H9 (cell line): ENCODE data around the gene C19orf33. TPM values are rescaled to one million over a fixed set of nuclear protein-coding genes. Genes with fewer than 3 reads are reported as not detected.

Experiments used
- DNase-seq: peaks from one replicate; pipeline ENCODE4 v3.0.0-alpha.2; 2017
- H2AFZ ChIP-seq: one replicate; pipeline ENCODE4 v1.6.1; 2013; ENCODE audit warnings: mild to moderate bottlenecking, low read length, control low read depth, moderate library complexity
- H2AK5ac ChIP-seq: 2 replicates; pipeline ENCODE4 v1.6.1; 2013; ENCODE audit warnings: low read length, control low read depth, mixed read lengths; ENCODE audit not compliant: insufficient read length
- H2BK120ac ChIP-seq: one replicate; pipeline ENCODE4 v1.6.1; 2013; ENCODE audit warnings: low read depth, mild to moderate bottlenecking, low read length, control low read depth, inconsistent platforms; ENCODE audit not compliant: poor library complexity, severe bottlenecking
- H2BK12ac ChIP-seq: 2 replicates; pipeline ENCODE4 v1.6.1; 2013; ENCODE audit warnings: low read length, control low read depth, mixed read lengths, low read depth; ENCODE audit not compliant: insufficient read length
- H2BK15ac ChIP-seq: 2 replicates; pipeline ENCODE4 v1.6.1; 2013; ENCODE audit warnings: low read depth, low read length, control low read depth
- H2BK20ac ChIP-seq: one replicate; pipeline ENCODE4 v1.6.1; 2013; ENCODE audit warnings: low read depth, mild to moderate bottlenecking, low read length, control low read depth, inconsistent platforms; ENCODE audit not compliant: poor library complexity, severe bottlenecking
- H2BK5ac ChIP-seq: 2 replicates; pipeline ENCODE4 v1.6.1; 2013; ENCODE audit warnings: low read length, control low read depth, mixed read lengths; ENCODE audit not compliant: insufficient read length
- H3K14ac ChIP-seq: 2 replicates; pipeline ENCODE4 v1.6.1; 2013; ENCODE audit warnings: low read length, control low read depth; ENCODE audit not compliant: insufficient read depth
- H3K18ac ChIP-seq: 2 replicates; pipeline ENCODE4 v1.6.1; 2013; ENCODE audit warnings: low read depth, mild to moderate bottlenecking, mixed read lengths, low read length, control low read depth; ENCODE audit not compliant: insufficient read length
- H3K23ac ChIP-seq: 2 replicates; pipeline ENCODE4 v1.6.1; 2013; ENCODE audit warnings: low read length, control low read depth, mixed read lengths, low read depth; ENCODE audit not compliant: insufficient read length
- H3K23me2 ChIP-seq: 2 replicates; pipeline ENCODE4 v1.6.1; 2013; ENCODE audit warnings: low read depth, mild to moderate bottlenecking, mixed read lengths, low read length, control low read depth; ENCODE audit not compliant: insufficient read length, poor library complexity, severe bottlenecking
- H3K27ac ChIP-seq: 2 replicates; pipeline ENCODE4 v1.5.1; 2013; ENCODE audit warnings: low read length, control low read depth, mixed read lengths, low read depth; ENCODE audit not compliant: insufficient read length
- H3K27me3 ChIP-seq: 2 replicates; pipeline ENCODE4 v1.6.1; 2013; ENCODE audit warnings: low read length, control low read depth, inconsistent platforms; ENCODE audit not compliant: insufficient read depth
- H3K4ac ChIP-seq: 2 replicates; pipeline ENCODE4 v1.6.1; 2013; ENCODE audit warnings: low read depth, mild to moderate bottlenecking, control low read depth, inconsistent platforms, low read length, moderate library complexity
- H3K4me1 ChIP-seq: 2 replicates; pipeline ENCODE4 v1.6.1; 2013; ENCODE audit warnings: low read length, control low read depth, inconsistent platforms; ENCODE audit not compliant: insufficient read depth
- H3K4me2 ChIP-seq: 2 replicates; pipeline ENCODE4 v1.6.1; 2013; ENCODE audit warnings: low read length, control low read depth, mixed read lengths; ENCODE audit not compliant: insufficient read length, insufficient read depth
- H3K56ac ChIP-seq: 2 replicates; pipeline ENCODE4 v1.6.1; 2013; ENCODE audit warnings: low read depth, mild to moderate bottlenecking, mixed read lengths, low read length, control low read depth; ENCODE audit not compliant: insufficient read length
- H3K79me1 ChIP-seq: 2 replicates; pipeline ENCODE4 v1.6.1; 2013; ENCODE audit warnings: low read depth, mild to moderate bottlenecking, moderate library complexity, low read length, control low read depth, inconsistent platforms; ENCODE audit not compliant: insufficient read depth, poor library complexity, severe bottlenecking
- H3K79me2 ChIP-seq: 2 replicates; pipeline ENCODE4 v1.6.1; 2013; ENCODE audit warnings: low read length, control low read depth, inconsistent platforms; ENCODE audit not compliant: insufficient read depth
- H3K9ac ChIP-seq: 2 replicates; pipeline ENCODE4 v1.6.1; 2013; ENCODE audit warnings: low read length, control low read depth, mixed read lengths; ENCODE audit not compliant: insufficient read length; ENCODE audit errors: extremely low read depth
- H3K9me3 ChIP-seq: one replicate; pipeline ENCODE4 v1.6.1; 2013; ENCODE audit warnings: low read depth, low read length, inconsistent platforms; ENCODE audit not compliant: control insufficient read depth
- H3T11ph ChIP-seq: one replicate; pipeline ENCODE4 v1.6.1; 2013; ENCODE audit warnings: mild to moderate bottlenecking, low read length, control low read depth, inconsistent platforms
- H4K20me1 ChIP-seq: one replicate; pipeline ENCODE4 v1.6.1; 2013; ENCODE audit not compliant: control insufficient read depth, insufficient read length, insufficient read depth
- H4K5ac ChIP-seq: 2 replicates; pipeline ENCODE4 v1.6.1; 2013; ENCODE audit warnings: low read depth, mild to moderate bottlenecking, mixed read lengths, low read length, control low read depth; ENCODE audit not compliant: insufficient read length
- H4K8ac ChIP-seq: replicated peaks from 2 replicates; pipeline ENCODE4 v1.6.1; 2013; ENCODE audit warnings: low read length, control low read depth, mixed read lengths, low read depth; ENCODE audit not compliant: insufficient read length
- H4K91ac ChIP-seq: 2 replicates; pipeline ENCODE4 v1.6.1; 2013; ENCODE audit warnings: low read depth, mild to moderate bottlenecking, moderate library complexity, mixed read lengths, low read length, control low read depth; ENCODE audit not compliant: insufficient read length
- H3K27ac Mint-ChIP-seq, 3 experiments: 2 replicates in 2 of 3; 3 replicates in 1 of 3; pipeline ENCODE4 v1.8.0; 2020 to 2021; ENCODE audit warnings: mixed read lengths in 3 of 3, mild to moderate bottlenecking in 1 of 3, moderate library complexity in 1 of 3
- H3K27me3 Mint-ChIP-seq: 2 replicates; pipeline ENCODE4 v1.8.0; 2021; ENCODE audit warnings: low read depth, mild to moderate bottlenecking, moderate library complexity, mixed read lengths
- H3K36me3 Mint-ChIP-seq, 3 experiments: 2 replicates in 2 of 3; 3 replicates in 1 of 3; pipeline ENCODE4 v1.8.0; 2020 to 2021; ENCODE audit warnings: low read depth in 3 of 3, mixed read lengths in 3 of 3; ENCODE audit not compliant: insufficient read depth in 1 of 3
- H3K4me1 Mint-ChIP-seq, 2 experiments: 2 replicates each; pipeline ENCODE4 v1.8.0; 2020; ENCODE audit warnings: mixed read lengths in 2 of 2
- H3K4me3 Mint-ChIP-seq, 2 experiments: 2 replicates in 1 of 2; 3 replicates in 1 of 2; pipeline ENCODE4 v1.8.0; 2020 to 2021; ENCODE audit warnings: mild to moderate bottlenecking in 2 of 2, mixed read lengths in 2 of 2, moderate library complexity in 1 of 2
- H3K9me3 Mint-ChIP-seq, 2 experiments: 2 replicates in 1 of 2; 3 replicates in 1 of 2; pipeline ENCODE4 v1.8.0; 2020; ENCODE audit warnings: mild to moderate bottlenecking in 2 of 2, mixed read lengths in 2 of 2, moderate library complexity in 1 of 2
- WGBS: extraction: QIAGEN DNeasy Blood & Tissue Kit; methylation state at CpG from one replicate; pipeline ENCODE4 v1.1.7; 2013; ENCODE audit warnings: missing lambda C conversion rate, low lambda C conversion rate, mixed read lengths; ENCODE audit not compliant: insufficient read length; ENCODE audit errors: extremely low coverage; 5-methylcytosine and 5-hydroxymethylcytosine counted together
- total RNA-seq: library from RNA; stranded (reverse); gene quantifications from 2 replicates; pipeline ENCODE4 v1.2.1, GENCODE V29; 2021
- TF ChIP-seq, protein P1 (sequence below): fragments of 200-600 bp; sonication (generic); conservative IDR thresholded peaks from 3 replicates; pipeline ENCODE4 v1.8.0; 2021; ENCODE audit warnings: antibody characterized with exemption, mild to moderate bottlenecking

Gene C19orf33
- total RNA-seq, 1 experiment from 2014 or later, result not detected

DNA sequence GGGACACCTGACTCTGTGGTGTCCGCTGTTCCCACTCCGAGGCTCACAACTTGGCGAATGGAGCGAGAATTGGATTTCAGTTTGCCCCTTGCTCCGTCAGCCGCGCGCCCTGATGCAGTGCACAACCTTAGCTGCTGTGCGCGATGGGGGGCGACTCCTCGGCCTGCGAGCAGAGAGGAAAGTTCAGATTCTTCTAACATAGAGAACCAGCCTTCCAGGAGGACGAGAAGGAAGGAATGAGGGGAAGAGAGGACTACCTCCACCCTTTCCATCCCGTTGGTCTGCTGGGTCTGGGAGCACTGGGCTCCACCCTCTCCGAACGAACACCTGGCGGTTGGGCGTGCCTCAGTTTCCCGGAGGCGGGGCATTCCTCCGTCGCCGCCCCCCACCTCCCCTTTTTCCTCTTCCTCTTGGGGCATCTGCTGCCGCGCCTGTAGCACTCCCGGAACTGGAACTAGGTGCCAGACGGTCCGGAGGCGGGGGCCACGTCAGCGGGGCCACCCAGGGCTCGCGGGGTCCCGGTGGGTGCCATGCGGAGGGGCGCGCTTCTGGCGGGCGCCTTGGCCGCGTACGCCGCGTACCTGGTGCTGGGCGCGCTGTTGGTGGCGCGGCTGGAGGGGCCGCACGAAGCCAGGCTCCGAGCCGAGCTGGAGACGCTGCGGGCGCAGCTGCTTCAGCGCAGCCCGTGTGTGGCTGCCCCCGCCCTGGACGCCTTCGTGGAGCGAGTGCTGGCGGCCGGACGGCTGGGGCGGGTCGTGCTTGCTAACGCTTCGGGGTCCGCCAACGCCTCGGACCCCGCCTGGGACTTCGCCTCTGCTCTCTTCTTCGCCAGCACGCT, 15.6 kb downstream of the C19orf33 start, which contains the start of gene KCNK6:
Gene KCNK6, plus strand, starts transcription at position 425 of the 838 bp plus-strand sequence. Its CDS starts 106 bp downstream, at position 531.
- no peaks in the 10 kb centered on the region for H4K20me1 ChIP-seq
- H3T11ph ChIP-seq, result no peak within 1 kb of the TSS
- DNase-seq, result peak; percentile 78
- H4K91ac ChIP-seq, result no peak within 1 kb of the TSS
- H3K23me2 ChIP-seq, result peaks cover 20% of the 10 kb centered on the region
- no peaks in the 10 kb centered on the region for H3K79me2 ChIP-seq
- H3K79me1 ChIP-seq, result no peaks in the 10 kb centered on the region
- peaks cover 14 to 31% of the 10 kb centered on the region in 2 experiments for H3K4me1 Mint-ChIP-seq
- no peak within 1 kb of the TSS for H4K5ac ChIP-seq
- H3K27ac Mint-ChIP-seq, result no peak within 1 kb of the TSS
- TF ChIP-seq, protein P1, sequence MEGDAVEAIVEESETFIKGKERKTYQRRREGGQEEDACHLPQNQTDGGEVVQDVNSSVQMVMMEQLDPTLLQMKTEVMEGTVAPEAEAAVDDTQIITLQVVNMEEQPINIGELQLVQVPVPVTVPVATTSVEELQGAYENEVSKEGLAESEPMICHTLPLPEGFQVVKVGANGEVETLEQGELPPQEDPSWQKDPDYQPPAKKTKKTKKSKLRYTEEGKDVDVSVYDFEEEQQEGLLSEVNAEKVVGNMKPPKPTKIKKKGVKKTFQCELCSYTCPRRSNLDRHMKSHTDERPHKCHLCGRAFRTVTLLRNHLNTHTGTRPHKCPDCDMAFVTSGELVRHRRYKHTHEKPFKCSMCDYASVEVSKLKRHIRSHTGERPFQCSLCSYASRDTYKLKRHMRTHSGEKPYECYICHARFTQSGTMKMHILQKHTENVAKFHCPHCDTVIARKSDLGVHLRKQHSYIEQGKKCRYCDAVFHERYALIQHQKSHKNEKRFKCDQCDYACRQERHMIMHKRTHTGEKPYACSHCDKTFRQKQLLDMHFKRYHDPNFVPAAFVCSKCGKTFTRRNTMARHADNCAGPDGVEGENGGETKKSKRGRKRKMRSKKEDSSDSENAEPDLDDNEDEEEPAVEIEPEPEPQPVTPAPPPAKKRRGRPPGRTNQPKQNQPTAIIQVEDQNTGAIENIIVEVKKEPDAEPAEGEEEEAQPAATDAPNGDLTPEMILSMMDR, result no peak
- H2BK12ac ChIP-seq, result no peak within 1 kb of the TSS
- WGBS, result no CpG with 5 or more reads among the region's 76 CpGs
- no peaks in the 10 kb centered on the region; a peak in 1 of 5 replicates for H3K9me3 Mint-ChIP-seq
- H2AFZ ChIP-seq, result no peak within 1 kb of the TSS
- no peak within 1 kb of the TSS for H2AK5ac ChIP-seq
- H3K36me3 Mint-ChIP-seq, result no peaks in the 10 kb centered on the region; a peak in 1 of 7 replicates
- H3K9me3 ChIP-seq, result no peaks in the 10 kb centered on the region
- no peak within 1 kb of the TSS for H2BK5ac ChIP-seq
- no peak within 1 kb of the TSS for H4K8ac ChIP-seq
- no peak within 1 kb of the TSS for H3K27ac ChIP-seq
- H3K4me1 ChIP-seq, result no peaks in the 10 kb centered on the region
- H2BK120ac ChIP-seq, result no peak within 1 kb of the TSS
- H3K14ac ChIP-seq, result no peak within 1 kb of the TSS
- H3K4me2 ChIP-seq, result peak within 1 kb of the TSS; percentile 65
- no peak within 1 kb of the TSS for H3K18ac ChIP-seq
- no peak within 1 kb of the TSS for H3K4ac ChIP-seq
- peak within 1 kb of the TSS; percentile 67 to 86 for H3K4me3 Mint-ChIP-seq
- H3K9ac ChIP-seq, result no peak within 1 kb of the TSS
- H2BK15ac ChIP-seq, result no peak within 1 kb of the TSS
- H3K27me3 ChIP-seq, result peaks cover 9% of the 10 kb centered on the region; the same call in 1 of the 2 replicates
- H2BK20ac ChIP-seq, result no peak within 1 kb of the TSS
- H3K23ac ChIP-seq, result no peak within 1 kb of the TSS
- peaks cover 51% of the 10 kb centered on the region for H3K27me3 Mint-ChIP-seq
- H3K56ac ChIP-seq, result no peak within 1 kb of the TSS
